LNCaP clone FGC (cell line): ENCODE data around the gene CLDND2.

ENCODE experiments used
- DNase-seq: peaks from one replicate; pipeline ENCODE4 v3.0.0-alpha.2; 2011; ENCODE audit warnings: low read depth
- H3K4me3 ChIP-seq: 2 replicates; pipeline ENCODE4 v1.5.1; 2011; ENCODE audit warnings: mild to moderate bottlenecking, low read depth, low read length, control low read depth
- CTCF ChIP-seq: IDR thresholded peaks from 2 replicates; pipeline ENCODE4 v1.5.1; 2012; ENCODE audit warnings: mild to moderate bottlenecking; ENCODE audit not compliant: control insufficient read depth, insufficient read depth; ENCODE audit errors: extremely low read depth

The CLDND2 gene

GRCh38 chr19:51329411-51329810, 39.4 kb downstream of the CLDND2 start:
- no peak for DNase-seq
- TF ChIP-seq CTCF, result no peak
- H3K4me3 ChIP-seq, result no peak overlapping the region

- no peak for DNase-seq
- peak; percentile 55 for TF ChIP-seq CTCF
- H3K4me3 ChIP-seq, result peak overlapping the region; percentile 53
Measured at GRCh38 chr19:51327066-51328001, 41.5 kb downstream of the CLDND2 start.

- no peak for DNase-seq
- H3K4me3 ChIP-seq, result no peak overlapping the region
- TF ChIP-seq CTCF, result no peak
Measured at GRCh38 chr19:51326216-51327065, 42.4 kb downstream of the CLDND2 start.

- no peak overlapping the region for H3K4me3 ChIP-seq
- no peak for DNase-seq
- no peak for TF ChIP-seq CTCF
Measured at GRCh38 chr19:51325161-51325976, 43.4 kb downstream of the CLDND2 start.

GRCh38 chr19:51324167-51324481, 44.7 kb downstream of the CLDND2 start:
- no peak for TF ChIP-seq CTCF
- no peak overlapping the region for H3K4me3 ChIP-seq
- DNase-seq, result no peak

- DNase-seq, result no peak
- TF ChIP-seq CTCF, result no peak
- H3K4me3 ChIP-seq, result no peak overlapping the region
Measured at GRCh38 chr19:51323481-51324166, 45.2 kb downstream of the CLDND2 start.
